HepG2 (cell line): ENCODE measurements around the gene PHB1.

Source experiments
- XRCC5 ChIP-seq: fragments of 200-400 bp; formaldehyde crosslinking; optimal IDR thresholded peaks from 2 replicates; pipeline ENCODE3; 2017; ENCODE audit warnings: mild to moderate bottlenecking, low read length
- ZNF138 ChIP-seq: sonication (generic); formaldehyde crosslinking; IDR thresholded peaks from 2 replicates; pipeline ENCODE4 v1.5.0; 2020; ENCODE audit warnings: mild to moderate bottlenecking, low read depth, missing genetic modification reagents
- ZNF768 ChIP-seq: sonication (generic); formaldehyde crosslinking; IDR thresholded peaks from 2 replicates; pipeline ENCODE4 v1.4.0; 2020; ENCODE audit warnings: missing genetic modification reagents
- TF ChIP-seq, protein P1 (sequence below): sonication (generic); formaldehyde crosslinking; IDR thresholded peaks from 2 replicates; pipeline ENCODE4 v1.5.0; 2020; ENCODE audit warnings: mild to moderate bottlenecking, missing genetic modification reagents, moderate library complexity
- TF ChIP-seq, protein P2 (sequence below): sonication (generic); formaldehyde crosslinking; conservative IDR thresholded peaks from 2 replicates; pipeline ENCODE4 v1.4.0; 2020; ENCODE audit warnings: missing genetic modification reagents

DNA sequence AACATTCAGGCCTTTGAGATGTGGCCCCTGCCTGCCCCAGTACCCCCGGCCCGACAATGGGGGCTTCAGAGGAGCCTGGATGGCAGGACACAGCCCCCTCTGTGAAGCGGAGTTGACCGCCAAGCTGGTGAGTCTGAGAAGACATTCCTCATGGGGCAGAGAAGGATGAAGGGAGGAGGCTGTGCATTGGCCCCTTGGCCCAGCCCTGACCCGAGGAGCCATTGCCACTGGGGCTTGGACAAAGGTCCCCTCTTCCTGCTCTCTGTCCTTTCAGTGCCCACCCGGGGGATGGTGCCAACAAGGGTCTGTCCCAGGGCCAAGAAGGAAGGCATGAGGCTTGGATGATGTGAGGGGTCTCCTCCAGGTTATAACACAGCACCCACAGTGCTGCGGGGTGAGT is 30.9 kb upstream of the PHB1 start:
- TF ChIP-seq ZNF138 (CRISPR knock-in tag) (no peak), ZNF768 (no peak), XRCC5 (no peak)
- TF ChIP-seq, protein P1, sequence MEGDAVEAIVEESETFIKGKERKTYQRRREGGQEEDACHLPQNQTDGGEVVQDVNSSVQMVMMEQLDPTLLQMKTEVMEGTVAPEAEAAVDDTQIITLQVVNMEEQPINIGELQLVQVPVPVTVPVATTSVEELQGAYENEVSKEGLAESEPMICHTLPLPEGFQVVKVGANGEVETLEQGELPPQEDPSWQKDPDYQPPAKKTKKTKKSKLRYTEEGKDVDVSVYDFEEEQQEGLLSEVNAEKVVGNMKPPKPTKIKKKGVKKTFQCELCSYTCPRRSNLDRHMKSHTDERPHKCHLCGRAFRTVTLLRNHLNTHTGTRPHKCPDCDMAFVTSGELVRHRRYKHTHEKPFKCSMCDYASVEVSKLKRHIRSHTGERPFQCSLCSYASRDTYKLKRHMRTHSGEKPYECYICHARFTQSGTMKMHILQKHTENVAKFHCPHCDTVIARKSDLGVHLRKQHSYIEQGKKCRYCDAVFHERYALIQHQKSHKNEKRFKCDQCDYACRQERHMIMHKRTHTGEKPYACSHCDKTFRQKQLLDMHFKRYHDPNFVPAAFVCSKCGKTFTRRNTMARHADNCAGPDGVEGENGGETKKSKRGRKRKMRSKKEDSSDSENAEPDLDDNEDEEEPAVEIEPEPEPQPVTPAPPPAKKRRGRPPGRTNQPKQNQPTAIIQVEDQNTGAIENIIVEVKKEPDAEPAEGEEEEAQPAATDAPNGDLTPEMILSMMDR (CRISPR knock-in tag): no peak
- TF ChIP-seq, protein P2, sequence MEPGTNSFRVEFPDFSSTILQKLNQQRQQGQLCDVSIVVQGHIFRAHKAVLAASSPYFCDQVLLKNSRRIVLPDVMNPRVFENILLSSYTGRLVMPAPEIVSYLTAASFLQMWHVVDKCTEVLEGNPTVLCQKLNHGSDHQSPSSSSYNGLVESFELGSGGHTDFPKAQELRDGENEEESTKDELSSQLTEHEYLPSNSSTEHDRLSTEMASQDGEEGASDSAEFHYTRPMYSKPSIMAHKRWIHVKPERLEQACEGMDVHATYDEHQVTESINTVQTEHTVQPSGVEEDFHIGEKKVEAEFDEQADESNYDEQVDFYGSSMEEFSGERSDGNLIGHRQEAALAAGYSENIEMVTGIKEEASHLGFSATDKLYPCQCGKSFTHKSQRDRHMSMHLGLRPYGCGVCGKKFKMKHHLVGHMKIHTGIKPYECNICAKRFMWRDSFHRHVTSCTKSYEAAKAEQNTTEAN (CRISPR knock-in tag): no peak
